ENCODE data around the gene MTFMT. TPM values are rescaled to one million over a fixed set of nuclear protein-coding genes. Genes with fewer than 3 reads are reported as not detected.
A peak's percentile ranks its signal among the peaks of the same experiment; 100 is the strongest.

MTFMT gene
- total and polyA plus RNA-seq, 2 donors (not counting 1 experiment from before 2014, with no cell fraction given) = 16.6 to 17.0 TPM

DNA sequence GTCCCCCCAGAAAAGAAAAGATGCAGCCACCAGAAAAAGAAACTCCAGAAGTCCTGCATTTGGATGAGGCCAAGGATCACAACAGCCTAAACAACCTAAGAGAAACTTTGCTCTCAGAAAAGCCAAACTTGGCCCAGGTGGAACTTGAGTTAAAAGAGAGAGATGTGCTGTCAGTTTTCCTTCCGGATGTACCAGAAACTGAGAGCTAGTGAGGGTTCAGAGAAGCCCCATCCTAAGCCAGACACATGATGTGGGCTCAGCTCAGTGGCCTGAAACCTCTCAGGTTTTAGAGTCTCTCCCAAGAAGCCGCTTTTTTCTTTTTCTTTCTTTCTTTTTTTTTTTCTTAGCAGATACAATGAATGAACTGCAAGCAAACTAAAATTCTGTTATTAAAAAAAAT lies 23.5 kb upstream of the MTFMT start:
- H4K20me1 ChIP-seq (ENCODE audit: control insufficient read depth, extremely low read depth, insufficient read depth, low read length) = no peaks in the 10 kb centered on the region

GRCh38 chr15:65051266-65051665 lies 21.8 kb upstream of the MTFMT start:
- Histone ChIP-seq H3K4me1 (ENCODE audit: control insufficient read depth, extremely low read depth, insufficient read depth, low read length) (peaks cover 24% of the 10 kb centered on the region), H3K27me3 (ENCODE audit: control insufficient read depth, insufficient read depth, low read length) (no peaks in the 10 kb centered on the region), H3K4me3 (replicated peaks in 1 of 4; ENCODE audit: control extremely low read depth in 1 of 4, insufficient read depth in 1 of 4, low read depth in 3 of 4, low read length in 4 of 4) (no peak overlapping the region), H3K9ac (ENCODE audit: insufficient read depth, low read length) (no peak overlapping the region), H3K36me3 (ENCODE audit: control insufficient read depth, insufficient read depth, low read length) (peaks cover 2% of the 10 kb centered on the region), H2AFZ (ENCODE audit: low read length) (no peak overlapping the region), H3K9me3 (ENCODE audit: control insufficient read depth, insufficient read depth, low read depth, low read length) (no peaks in the 10 kb centered on the region), H3K79me2 (ENCODE audit: control insufficient read depth, insufficient read depth, low read length) (no peaks in the 10 kb centered on the region), H3K27ac (ENCODE audit: insufficient read depth, low read length) (no peak overlapping the region), H4K20me1 (ENCODE audit: control insufficient read depth, extremely low read depth, insufficient read depth, low read length) (no peaks in the 10 kb centered on the region), H3K4me2 (ENCODE audit: extremely low read depth, insufficient read depth, low read length) (no peak overlapping the region)
- no peak for DNase-seq (ENCODE audit: low read depth in 2 of 2)
- TF ChIP-seq, protein P1, sequence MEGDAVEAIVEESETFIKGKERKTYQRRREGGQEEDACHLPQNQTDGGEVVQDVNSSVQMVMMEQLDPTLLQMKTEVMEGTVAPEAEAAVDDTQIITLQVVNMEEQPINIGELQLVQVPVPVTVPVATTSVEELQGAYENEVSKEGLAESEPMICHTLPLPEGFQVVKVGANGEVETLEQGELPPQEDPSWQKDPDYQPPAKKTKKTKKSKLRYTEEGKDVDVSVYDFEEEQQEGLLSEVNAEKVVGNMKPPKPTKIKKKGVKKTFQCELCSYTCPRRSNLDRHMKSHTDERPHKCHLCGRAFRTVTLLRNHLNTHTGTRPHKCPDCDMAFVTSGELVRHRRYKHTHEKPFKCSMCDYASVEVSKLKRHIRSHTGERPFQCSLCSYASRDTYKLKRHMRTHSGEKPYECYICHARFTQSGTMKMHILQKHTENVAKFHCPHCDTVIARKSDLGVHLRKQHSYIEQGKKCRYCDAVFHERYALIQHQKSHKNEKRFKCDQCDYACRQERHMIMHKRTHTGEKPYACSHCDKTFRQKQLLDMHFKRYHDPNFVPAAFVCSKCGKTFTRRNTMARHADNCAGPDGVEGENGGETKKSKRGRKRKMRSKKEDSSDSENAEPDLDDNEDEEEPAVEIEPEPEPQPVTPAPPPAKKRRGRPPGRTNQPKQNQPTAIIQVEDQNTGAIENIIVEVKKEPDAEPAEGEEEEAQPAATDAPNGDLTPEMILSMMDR (conservative IDR thresholded peaks at IDR 0.05 in 1 of 2, IDR thresholded peaks at IDR 0.05 in 1 of 2; ENCODE audit: low read depth in 1 of 2, low read length in 2 of 2) = no peak
- no peak for TF ChIP-seq EZH2 (IDR thresholded peaks at IDR 0.05; ENCODE audit: low read length, missing control alignments)

More for the DNA sequence above, 23.5 kb upstream of the MTFMT start:
- Histone ChIP-seq H3K4me3 (replicated peaks in 1 of 4; ENCODE audit: control extremely low read depth in 1 of 4, insufficient read depth in 1 of 4, low read depth in 3 of 4, low read length in 4 of 4) (no peak overlapping the region), H3K9me3 (ENCODE audit: control insufficient read depth, insufficient read depth, low read depth, low read length) (no peaks in the 10 kb centered on the region), H3K9ac (ENCODE audit: insufficient read depth, low read length) (no peak overlapping the region), H2AFZ (ENCODE audit: low read length) (no peak overlapping the region), H3K27me3 (ENCODE audit: control insufficient read depth, insufficient read depth, low read length) (no peaks in the 10 kb centered on the region), H3K4me1 (ENCODE audit: control insufficient read depth, extremely low read depth, insufficient read depth, low read length) (peaks cover 31% of the 10 kb centered on the region), H3K27ac (ENCODE audit: insufficient read depth, low read length) (no peak overlapping the region), H3K4me2 (ENCODE audit: extremely low read depth, insufficient read depth, low read length) (no peak overlapping the region), H3K79me2 (ENCODE audit: control insufficient read depth, insufficient read depth, low read length) (no peaks in the 10 kb centered on the region), H3K36me3 (ENCODE audit: control insufficient read depth, insufficient read depth, low read length) (peaks cover 2% of the 10 kb centered on the region)
- no peak for TF ChIP-seq EZH2 (IDR thresholded peaks at IDR 0.05; ENCODE audit: low read length, missing control alignments)
- TF ChIP-seq, protein P1 (conservative IDR thresholded peaks at IDR 0.05 in 1 of 2, IDR thresholded peaks at IDR 0.05 in 1 of 2; ENCODE audit: low read depth in 1 of 2, low read length in 2 of 2) = no peak
- no peak for DNase-seq (ENCODE audit: low read depth in 2 of 2)

DNA sequence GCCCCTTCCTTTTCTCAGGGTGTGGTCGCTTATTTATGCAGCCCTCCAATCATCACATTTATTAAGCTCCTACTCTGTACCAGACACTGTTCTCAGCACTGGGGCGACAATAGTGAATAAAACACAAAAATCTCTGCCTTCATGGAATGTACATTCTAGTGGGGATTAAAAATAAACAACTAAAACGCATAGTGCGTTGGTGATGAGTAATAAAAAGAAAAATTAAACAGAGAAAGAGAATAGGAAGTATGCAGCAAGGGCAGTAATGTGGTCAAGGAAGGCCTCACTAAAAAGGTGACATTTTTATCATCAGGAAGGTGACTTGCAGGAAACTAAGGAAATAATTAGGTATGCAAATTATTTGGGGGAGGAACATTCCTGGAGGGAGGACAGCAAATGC lies 20.8 kb upstream of the MTFMT start:
- peak overlapping the region; percentile 13 for H3K27ac ChIP-seq (ENCODE audit: insufficient read depth, low read length)
- H3K4me2 ChIP-seq (ENCODE audit: extremely low read depth, insufficient read depth, low read length) = peak overlapping the region; percentile 27
- H4K20me1 ChIP-seq (ENCODE audit: control insufficient read depth, extremely low read depth, insufficient read depth, low read length) = no peaks in the 10 kb centered on the region
- peak; percentile 18 to 41 for DNase-seq (ENCODE audit: low read depth in 2 of 2)
- peaks cover 2% of the 10 kb centered on the region for H3K36me3 ChIP-seq (ENCODE audit: control insufficient read depth, insufficient read depth, low read length)
- H3K79me2 ChIP-seq (ENCODE audit: control insufficient read depth, insufficient read depth, low read length) = no peaks in the 10 kb centered on the region
- H3K4me3 ChIP-seq (replicated peaks in 1 of 4; ENCODE audit: control extremely low read depth in 1 of 4, insufficient read depth in 1 of 4, low read depth in 3 of 4, low read length in 4 of 4) = no peak overlapping the region
- H2AFZ ChIP-seq (ENCODE audit: low read length) = no peak overlapping the region
- TF ChIP-seq EZH2 (IDR thresholded peaks at IDR 0.05; ENCODE audit: low read length, missing control alignments) = no peak
- TF ChIP-seq, protein P1 (conservative IDR thresholded peaks at IDR 0.05 in 1 of 2, IDR thresholded peaks at IDR 0.05 in 1 of 2; ENCODE audit: low read depth in 1 of 2, low read length in 2 of 2) = no peak
- no peaks in the 10 kb centered on the region for H3K27me3 ChIP-seq (ENCODE audit: control insufficient read depth, insufficient read depth, low read length)
- H3K4me1 ChIP-seq (ENCODE audit: control insufficient read depth, extremely low read depth, insufficient read depth, low read length) = peaks cover 24% of the 10 kb centered on the region
- H3K9ac ChIP-seq (ENCODE audit: insufficient read depth, low read length) = no peak overlapping the region
- H3K9me3 ChIP-seq (ENCODE audit: control insufficient read depth, insufficient read depth, low read depth, low read length) = no peaks in the 10 kb centered on the region

All from fibroblast of lung (primary cell).